NCI-H2107 (cell line): ENCODE results near the gene PPM1E.
"Not testable (repeated sequence)": the region's sequence is repeated elsewhere in the genome, so short reads cannot be mapped to it uniquely, and the experiment has no call there.

Experiments
- DNase-seq: peaks from one replicate; lab custom pipeline; 2025; lab: John Stamatoyannopoulos, UW

The PPM1E gene

GRCh38 chr17:58947824-58948223 is 192.2 kb downstream of the PPM1E start:
- DNase-seq, result no peak

GRCh38 chr17:58954358-58954757 is 198.7 kb downstream of the PPM1E start:
- not testable (repeated sequence) for DNase-seq

GRCh38 chr17:58956997-58957724 is 201.5 kb downstream of the PPM1E start:
- DNase-seq, result no peak

- DNase-seq, result not testable (repeated sequence)
Observed at GRCh38 chr17:58957725-58958073, 202.0 kb downstream of the PPM1E start.

GRCh38 chr17:58960068-58960467 is 204.4 kb downstream of the PPM1E start:
- DNase-seq, result peak; percentile 8

- DNase-seq, result no peak
Observed at GRCh38 chr17:58965221-58965620, 209.6 kb downstream of the PPM1E start.

- DNase-seq, result no peak
Observed at GRCh38 chr17:58966208-58966607, 210.6 kb downstream of the PPM1E start.

- DNase-seq, result no peak
Observed at GRCh38 chr17:58968426-58969061, 212.9 kb downstream of the PPM1E start.

- peak; percentile 53 for DNase-seq
Observed at GRCh38 chr17:58969156-58969555, 213.5 kb downstream of the PPM1E start.

- no peak for DNase-seq
Observed at GRCh38 chr17:58969612-58970011, 214.0 kb downstream of the PPM1E start.

- DNase-seq, result no peak
Observed at GRCh38 chr17:58970609-58971450, 215.2 kb downstream of the PPM1E start.

GRCh38 chr17:58974354-58974753 is 218.7 kb downstream of the PPM1E start:
- no peak for DNase-seq

GRCh38 chr17:58976541-58976940 is 220.9 kb downstream of the PPM1E start:
- no peak for DNase-seq

- DNase-seq, result no peak
Observed at GRCh38 chr17:58980706-58981481, 225.2 kb downstream of the PPM1E start.

GRCh38 chr17:58982626-58983025 is 227.0 kb downstream of the PPM1E start:
- DNase-seq, result no peak

- no peak for DNase-seq
Observed at GRCh38 chr17:58985367-58985766, 229.7 kb downstream of the PPM1E start.

- no peak for DNase-seq
Observed at GRCh38 chr17:58985971-58986370, 230.3 kb downstream of the PPM1E start.

- DNase-seq, result no peak
Observed at GRCh38 chr17:58989629-58990028, 234.0 kb downstream of the PPM1E start.

- DNase-seq, result no peak
Observed at GRCh38 chr17:58991718-58992331, 236.2 kb downstream of the PPM1E start.

- DNase-seq, result no peak
Observed at GRCh38 chr17:58993311-58993710, 237.7 kb downstream of the PPM1E start.

GRCh38 chr17:58995247-58995940 is 239.7 kb downstream of the PPM1E start:
- DNase-seq, result no peak
